Measurements from ENCODE around the gene CFTR. TPM values are rescaled to one million over a fixed set of nuclear protein-coding genes. Genes with fewer than 3 reads are reported as not detected.
"Not testable (repeated sequence)": the region's sequence is repeated elsewhere in the genome, so short reads cannot be mapped to it uniquely, and the experiment has no call there.

Gene CFTR
- total RNA-seq, 1 donor from 2014 or later, result 0.16 TPM

DNA sequence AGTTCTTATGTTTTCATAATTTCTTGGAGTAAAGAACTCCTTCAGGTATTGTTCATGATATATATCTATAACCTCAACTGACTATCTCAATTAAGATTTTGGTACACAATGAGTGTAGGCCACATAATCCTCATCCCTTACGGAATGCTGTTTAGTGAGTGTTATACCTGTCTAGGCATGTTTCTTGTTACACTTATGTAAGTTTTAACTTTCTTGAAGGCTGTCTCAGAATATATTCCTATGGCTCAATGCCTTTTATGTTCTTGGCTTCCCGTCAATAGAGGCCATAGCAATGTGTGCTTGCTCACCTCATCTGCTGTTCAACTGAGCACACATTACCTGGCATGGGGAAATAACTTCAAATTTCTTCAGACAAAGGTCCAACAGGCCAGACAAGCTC is 208.3 kb downstream of the CFTR start:
- DNase-seq, result no peak

DNA sequence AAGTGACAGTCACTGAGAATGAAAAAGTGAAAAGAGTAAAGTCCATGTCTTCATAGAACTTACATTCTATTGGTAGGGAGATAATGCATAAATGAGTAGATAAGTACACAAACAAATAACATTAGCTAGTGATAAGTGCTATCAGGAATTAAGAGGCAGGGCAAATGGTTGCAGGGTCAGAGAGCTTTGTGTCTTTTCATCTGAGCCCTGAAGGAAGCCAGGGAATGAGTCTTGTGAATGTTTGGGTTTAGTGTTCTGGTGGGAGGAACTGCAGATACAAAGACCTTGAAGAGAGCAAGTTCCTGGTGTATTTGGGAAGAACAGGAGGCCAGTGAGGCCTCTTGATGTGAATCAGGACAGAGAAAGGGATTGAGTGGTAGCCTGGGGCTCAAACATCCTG is 209.6 kb downstream of the CFTR start:
- DNase-seq, result no peak

DNA sequence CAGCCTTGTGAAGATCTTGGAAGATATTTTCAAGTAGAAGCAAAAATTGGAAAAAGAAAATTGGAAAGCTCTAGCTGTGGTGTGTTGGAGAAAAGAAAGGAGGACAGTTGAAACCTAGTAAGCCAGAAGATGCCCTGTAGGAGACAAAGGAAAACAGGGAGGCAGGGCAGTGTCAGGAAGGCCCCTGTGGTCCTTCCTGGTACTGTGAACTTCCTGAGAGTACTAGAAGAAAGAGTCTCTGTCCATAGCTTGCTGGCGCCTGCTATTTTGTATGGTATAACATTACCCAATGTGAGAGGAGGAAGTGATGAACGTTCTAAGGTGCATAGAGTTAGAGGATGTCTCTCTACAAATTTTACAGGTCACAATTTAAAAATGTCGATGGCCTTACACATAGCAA is 210.3 kb downstream of the CFTR start:
- no peak for DNase-seq

DNA sequence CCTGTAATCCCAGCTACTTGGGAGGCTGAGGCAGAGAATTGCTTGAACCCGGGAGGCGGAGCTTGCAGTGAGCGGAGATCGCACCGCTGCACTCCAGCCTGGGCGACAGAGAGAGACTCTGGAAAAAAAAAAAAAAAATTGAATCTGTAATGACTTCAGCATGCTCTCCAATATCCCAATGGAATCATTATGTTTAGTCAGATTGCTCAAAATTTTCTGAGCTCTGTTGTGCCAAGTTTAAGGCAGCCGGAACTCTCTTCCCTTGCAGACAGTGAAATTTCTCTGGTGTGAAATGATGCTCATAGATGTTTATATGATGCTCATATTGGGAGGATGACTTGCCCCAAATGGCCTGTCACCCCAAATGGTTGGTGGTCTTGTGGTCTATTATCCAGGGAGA is 212.5 kb downstream of the CFTR start:
- no peak for DNase-seq

DNA sequence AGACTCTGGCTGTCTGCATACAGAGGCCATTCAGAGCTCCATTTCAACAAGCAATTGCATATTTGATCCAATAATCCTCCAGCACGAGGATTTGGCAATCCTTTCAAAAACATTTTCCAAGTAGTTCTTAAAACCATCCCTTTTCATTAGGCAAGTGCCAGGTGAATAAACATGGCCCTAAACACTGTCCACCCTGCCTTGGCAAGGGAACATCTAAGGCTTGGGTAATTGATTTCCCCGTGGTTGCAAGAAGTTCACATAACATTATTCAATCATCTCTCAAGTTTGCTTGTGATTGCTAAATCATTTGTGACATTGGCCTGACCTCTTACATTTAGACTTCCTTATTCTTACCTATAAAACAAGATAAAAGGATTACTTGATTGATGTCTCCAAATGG is 218.2 kb downstream of the CFTR start:
- no peak for DNase-seq

DNA sequence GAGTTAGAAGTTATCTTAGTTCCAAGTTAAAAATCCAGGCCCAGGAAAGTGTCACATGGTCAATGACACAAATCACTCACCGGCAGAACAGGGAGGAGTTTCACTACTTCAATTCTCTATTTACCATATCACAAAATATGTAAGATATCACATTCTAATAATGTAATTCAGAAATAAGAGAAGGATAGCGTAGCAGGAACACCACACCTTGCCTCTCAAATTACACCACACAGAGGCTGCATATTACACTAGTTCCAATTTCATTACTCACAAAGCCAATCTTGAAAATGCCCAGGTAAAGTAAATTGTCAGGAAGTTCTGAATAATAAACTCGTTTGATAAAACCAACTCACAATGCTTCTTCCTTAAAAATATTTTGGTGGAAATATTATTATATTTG is 224.2 kb downstream of the CFTR start:
- no peak for DNase-seq

DNA sequence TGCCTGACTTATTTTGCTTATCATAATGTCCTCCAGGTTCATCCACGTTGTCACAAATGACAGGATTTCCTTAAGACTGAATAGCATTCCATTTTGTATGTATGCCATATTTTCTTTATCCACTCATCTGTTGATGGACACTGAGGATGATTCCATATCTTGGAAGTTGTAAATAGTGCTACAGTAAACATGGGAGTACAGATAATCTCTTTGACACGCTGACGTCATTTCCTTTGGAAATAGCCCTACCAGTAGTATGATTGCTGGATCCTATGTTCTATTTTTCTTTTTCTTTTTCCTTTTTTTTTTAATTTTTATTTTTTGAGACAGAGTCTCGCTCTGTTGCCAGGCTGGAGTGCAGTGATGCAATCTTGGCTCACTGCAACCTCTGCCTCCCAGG is 225.8 kb downstream of the CFTR start:
- DNase-seq, result no peak

DNA sequence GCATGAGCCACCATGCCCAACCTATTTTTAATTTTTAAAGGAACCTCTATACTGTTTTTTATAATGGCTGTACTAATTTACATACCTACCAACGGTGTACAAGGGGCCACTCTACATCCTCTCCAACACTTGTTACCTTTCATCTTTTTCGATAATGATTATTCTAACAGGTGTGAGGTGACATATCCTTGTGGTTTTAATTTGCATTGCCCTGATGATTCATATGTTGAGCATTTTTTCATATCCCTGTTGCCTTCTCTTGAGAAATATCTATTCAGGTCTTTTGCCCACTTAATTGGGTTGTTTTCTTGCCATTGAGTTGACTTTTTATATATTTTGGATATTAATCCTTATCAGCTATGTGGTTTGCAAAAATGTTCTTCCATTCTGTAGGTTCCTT is 226.4 kb downstream of the CFTR start:
- DNase-seq, result no peak

DNA sequence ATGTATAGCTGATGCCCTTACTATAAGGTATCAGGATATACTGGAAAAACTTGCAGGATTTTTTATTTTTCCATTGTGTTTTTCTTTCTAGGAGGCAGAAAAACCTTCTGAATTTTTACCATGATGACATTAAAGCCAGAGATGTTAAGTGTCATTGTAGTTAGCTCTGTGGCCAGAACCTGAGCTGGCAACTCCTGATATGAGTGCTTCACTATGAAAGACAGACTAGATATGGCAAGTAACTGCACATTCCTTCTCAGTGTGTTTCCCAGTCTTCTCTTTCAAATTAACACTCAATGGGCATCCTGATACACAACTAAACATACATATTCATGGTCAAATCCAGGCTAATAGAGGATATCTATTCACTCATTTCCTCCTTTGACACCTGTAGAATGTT is 227.3 kb downstream of the CFTR start:
- DNase-seq, result no peak

DNA sequence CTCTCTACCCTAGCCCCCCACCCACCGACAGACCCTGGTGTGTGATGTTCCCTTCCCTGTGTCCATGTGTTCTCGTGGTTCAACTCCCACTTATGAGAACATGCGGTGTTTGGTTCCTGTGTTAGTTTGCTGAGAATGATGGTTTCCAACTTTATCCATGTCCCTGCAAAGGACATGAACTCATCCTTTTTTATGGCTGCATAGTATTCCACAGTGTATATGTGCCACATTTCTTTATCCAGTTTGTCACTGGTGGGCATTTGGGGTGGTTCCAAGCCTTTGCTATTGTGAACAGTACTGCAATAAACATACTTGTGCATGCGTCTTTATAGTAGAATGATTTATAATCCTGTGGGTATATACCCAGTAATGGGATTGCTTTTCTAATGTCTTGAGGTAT is 228.3 kb downstream of the CFTR start:
- DNase-seq, result not testable (repeated sequence)

DNA sequence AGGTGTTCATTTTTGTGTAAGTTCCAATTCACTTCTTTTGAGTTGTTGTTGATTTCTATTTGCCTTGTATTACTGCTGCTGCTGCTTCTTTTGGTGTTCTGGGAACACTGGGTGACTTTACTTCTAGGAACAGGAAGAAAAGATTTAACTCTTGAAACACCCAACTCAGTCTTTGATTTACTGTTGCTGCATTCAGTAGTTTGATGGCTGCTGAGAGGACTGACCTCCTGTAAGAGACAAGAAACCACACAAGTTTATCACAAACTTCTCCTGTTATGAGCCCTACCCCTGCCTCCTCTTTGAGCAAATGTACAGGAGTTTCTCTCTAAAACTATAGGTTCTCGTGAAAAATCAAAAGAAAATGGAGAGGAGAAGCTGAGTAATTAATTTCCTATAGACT is 231.7 kb downstream of the CFTR start:
- no peak for DNase-seq

DNA sequence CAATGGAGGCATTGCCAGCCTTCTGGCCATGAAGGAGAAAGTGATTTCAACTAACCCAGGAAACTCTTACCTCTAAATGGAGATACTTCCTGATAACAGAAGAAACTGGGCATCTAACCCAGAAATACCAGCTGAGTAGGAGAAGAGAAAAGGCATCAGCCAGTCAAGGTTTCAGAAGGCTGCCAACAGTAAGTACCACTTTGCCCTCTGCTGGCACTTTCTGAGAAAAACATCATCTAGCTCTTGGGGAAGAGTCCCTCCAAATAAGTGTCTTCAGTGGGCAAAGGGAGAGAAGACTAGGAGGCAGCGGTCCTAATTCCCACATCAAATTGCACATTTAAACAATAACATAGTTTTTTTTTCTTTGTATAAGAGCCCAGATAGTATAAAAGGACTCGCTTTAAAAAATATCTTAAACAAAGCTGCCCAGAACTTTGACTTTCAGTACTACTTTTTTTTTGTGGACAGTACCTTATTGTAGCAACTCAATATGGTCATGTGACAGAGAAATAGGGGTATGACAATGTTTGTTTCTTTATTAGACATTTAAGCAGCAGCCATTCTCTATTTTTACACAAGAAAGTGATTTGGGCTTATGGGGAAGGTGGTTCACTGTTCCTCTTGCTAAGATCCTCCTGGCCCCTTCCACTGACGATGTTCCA is 236.1 kb downstream of the CFTR start:
- DNase-seq, result no peak

DNA sequence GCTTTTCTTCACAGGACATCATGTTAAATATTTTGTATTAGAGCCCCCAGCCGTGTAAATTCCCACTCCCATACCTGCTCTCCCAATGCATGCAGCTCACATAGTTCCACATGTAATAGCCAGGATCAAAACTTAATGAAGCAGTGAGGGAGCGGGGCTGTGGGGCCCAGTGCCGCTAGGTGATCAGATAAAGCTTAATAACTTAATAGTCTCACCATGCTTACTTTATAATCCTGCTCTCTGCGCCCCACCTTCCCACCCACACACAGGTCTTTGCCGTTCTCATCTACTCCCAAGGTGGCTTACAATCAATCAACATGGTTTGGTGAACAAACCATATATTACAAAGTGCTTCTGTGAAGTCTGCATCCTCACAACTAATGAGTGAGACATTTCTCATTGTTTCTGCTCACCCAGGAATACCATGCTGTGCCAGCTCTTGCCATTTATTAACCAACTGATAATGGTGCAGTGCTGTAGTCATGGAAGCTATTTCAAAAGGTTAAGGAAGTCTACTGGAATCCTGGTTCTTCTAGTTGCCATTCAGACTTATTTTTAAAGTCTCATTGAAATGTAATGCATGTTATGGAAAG is 237.0 kb downstream of the CFTR start:
- DNase-seq, result no peak

DNA sequence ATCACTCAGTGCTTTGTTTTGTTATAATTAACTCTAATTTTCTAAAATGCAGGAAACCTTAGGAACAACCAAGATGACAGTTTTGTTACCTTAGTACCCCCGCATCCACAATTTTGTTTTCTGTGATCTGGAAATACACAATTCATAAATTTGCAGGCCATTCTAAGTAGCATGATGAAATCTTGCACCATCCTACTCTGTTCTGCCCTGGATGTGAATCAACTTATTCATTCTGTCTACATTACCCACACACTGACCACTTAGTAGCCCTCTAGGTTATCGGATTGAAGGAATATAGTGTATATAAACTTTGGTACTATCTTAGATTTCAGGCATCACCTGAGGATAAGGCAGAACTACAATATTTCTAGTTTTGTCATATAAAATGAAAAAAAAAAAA is 237.5 kb downstream of the CFTR start:
- no peak for DNase-seq

Small RNA genes lying within 50 kb of the gene (small RNA-seq; reads per million reads assigned to genes)
- gene AC000111.1 (not detected), gene AC000111.2 (not detected)

Other genes starting within 250 kb of the CFTR start
- 0.16 TPM for gene WNT2, start 157.0 kb upstream of the CFTR start, total RNA-seq
- gene ASZ1, start 52.5 kb upstream of the CFTR start, total RNA-seq, result not detected